ENCODE data around the gene IQCH.

IQCH gene

DNA sequence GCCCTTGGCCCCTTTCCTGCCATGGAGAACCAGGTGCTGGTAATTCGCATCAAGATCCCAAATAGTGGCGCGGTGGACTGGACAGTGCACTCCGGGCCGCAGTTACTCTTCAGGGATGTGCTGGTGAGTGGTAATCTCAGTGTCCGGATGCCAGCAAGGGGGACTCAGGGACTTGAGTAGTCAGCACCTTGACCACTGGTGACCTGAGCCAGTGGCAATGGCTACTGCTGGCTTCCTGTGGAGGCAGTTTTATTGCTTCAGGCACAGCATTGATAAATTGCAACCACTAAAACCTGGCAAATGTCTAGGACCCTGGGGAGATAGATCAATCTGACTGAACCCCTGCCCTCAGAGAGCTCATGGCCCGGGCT lies 288.7 kb downstream of the IQCH start:
- DNase-seq: peak; percentile 61

DNA sequence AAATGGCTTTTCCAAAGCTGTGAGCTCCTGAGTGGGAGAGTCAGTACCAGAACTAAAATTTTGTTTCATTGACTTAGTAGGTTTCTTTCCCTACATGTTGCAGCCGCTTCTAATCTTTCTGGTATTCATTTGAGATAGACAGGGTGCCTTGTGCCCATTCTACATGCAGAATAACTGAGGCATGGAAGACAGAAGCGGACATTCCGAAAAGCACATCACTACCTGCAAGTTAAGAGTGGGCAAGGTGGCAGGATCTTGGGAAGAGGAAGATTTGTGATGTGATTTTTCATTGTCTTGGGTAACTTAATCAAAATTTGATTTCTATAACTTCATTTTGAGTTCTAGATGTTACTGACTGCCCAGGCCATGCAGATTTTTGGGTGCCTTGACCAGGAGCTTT lies 289.9 kb downstream of the IQCH start:
- no peak for DNase-seq

DNA sequence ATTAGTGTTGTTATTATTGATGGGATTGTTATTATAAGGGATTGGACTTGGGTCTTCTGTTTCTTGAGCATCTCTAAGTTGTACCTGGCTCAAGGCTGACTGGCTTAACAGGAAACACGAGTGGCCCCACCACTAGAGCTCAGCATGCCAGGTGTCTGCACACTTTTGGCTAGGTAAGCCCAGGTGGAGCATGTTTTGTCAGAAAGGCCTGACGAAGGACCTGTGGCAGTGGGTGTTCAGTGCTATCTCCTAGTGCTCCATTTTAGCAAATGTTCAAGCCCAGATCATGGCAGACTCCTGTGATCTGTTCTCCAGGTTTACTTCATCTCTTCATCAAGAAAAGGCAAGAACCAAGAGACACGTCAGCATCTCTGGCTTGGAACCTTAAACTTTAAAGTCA lies 291.3 kb downstream of the IQCH start:
- DNase-seq: no peak

DNA sequence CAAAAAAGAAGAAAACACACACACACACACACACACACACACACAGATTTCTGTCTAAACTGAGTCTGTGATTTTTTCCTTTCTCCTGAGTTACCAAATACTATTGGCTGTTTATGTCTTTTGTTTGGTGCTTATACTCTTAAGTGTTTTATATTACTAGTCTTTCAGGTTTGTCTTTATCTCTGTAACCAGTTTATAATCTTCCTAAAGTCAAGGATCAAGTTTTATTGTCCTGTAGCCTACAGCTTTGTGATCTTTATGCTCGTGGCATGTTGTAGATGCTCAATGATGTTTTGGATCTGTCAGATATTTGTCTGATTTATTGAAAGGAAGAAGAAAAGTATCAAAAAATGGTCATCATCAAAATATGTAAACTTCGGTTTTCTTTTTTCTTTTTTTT lies 292.5 kb downstream of the IQCH start:
- DNase-seq: no peak

DNA sequence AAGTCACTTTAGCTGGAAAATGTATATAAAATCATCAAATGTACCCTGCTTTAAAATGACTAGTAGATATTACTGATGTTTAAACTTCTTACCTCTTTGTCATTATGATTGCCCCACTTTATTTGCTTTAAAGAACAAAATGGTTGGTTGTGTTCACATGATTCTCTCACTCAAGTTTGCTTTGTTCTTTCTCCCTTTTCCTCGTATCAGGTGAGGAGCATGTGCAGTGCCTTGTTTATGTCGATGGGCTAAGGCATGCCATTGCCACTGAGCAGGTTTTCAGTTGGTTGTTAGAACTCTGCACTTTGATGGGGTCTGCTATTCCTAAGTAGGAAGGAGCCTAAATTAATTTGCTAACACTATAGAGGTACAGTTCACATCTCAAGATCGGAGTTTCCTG lies 293.2 kb downstream of the IQCH start:
- no peak for DNase-seq

DNA sequence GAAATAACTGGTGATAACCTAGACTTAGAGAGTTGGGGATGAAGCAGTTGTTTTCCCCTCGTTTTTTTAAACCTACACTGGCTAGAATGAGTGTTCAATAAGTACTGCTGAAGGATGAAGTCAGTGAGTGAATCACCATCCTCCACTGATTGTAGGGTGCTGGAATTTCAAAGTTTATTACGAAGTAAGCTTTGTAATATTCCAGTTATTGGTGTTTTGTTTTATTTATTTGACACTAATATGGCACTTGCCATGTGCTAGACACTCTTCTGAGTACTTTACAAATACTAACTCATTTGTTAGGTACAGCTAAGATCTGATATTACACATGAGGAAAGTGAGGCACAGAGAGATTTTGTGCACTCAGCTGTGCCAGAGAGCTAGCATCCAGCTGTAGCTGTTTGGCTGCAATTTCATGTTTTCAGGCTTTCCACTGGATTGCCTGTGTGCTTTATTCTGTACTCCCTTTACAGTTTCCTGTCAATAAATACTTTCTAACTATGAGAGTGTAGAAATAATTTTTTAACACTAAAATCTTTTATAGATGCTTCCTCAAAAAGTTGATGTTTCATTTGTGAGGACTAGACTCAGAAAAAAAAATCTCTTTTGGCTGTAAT lies 293.8 kb downstream of the IQCH start:
- DNase-seq: no peak

DNA sequence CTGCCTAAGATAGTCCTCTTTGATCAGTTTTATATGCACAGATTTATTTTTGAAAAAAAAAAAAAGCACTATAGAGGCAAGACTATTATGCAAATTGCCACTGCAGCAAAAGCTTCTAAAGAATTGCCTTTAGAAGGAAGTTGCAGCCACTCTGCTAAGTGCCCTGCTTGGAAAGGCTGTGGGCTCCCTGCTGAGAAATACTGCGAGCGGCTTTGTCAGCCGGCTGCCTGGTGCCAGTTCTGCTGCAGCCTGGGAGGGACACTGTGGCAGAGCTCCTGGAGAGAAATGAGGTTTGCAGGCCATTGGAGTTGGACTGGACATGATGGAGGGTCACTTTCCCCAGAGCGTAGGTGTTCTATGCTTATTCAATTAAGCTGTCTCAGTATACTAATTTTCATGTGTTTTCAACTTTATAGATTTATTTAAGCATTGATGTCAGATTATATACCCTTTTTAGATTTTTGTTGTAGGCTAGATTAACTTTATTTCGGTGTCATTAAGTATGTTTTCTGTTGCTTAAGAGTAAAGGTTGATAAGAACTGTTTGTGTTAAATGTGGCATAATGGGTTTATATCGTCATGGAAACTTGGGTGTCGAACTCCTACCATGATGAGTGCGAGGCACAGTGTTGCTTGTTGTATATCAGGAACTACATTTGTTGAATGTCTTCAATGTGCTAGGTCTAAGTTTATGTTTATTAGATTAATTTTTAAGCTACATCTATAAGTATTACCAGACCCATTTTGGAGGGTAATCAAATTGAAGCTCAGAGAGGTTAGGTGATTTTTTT lies 294.5 kb downstream of the IQCH start:
- DNase-seq: peak; percentile 58

DNA sequence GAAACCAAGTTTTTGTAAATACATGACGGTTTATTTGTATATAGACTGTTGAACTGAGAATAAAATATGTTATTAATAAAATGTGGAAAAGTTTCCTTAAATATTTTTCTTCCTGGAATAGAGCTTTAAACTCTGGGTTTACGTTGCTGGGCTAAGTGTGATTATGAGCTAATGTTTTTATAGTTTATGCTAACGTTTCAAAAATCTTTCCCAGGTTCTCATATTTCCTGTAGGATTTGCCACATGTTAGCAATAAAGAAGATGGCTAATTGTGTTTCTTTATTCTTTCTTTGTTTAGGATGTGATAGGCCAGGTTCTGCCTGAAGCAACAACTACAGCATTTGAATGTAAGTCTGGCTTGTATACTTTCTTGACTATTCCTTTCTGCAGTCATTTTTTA lies 295.1 kb downstream of the IQCH start:
- no peak for DNase-seq

DNA sequence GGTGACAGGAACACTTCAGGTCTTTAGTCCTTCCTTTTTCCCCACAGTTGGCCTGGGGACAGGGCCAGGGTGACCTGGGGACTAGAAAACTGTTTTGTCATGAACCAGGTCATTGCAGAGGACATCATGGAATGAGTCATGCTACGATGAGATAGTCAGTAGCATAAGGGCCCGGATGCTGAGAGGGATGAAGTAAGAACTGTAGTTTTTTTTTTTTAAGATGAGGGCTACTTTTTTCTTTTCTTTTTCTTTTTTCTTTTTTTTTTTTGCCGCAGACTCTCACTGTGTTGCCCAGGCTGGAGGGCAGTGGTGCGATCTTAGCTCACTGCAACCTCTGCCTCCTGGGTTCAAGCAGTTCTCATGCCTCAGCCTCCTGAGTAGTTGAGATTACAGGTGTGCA lies 295.9 kb downstream of the IQCH start:
- no peak for DNase-seq

DNA sequence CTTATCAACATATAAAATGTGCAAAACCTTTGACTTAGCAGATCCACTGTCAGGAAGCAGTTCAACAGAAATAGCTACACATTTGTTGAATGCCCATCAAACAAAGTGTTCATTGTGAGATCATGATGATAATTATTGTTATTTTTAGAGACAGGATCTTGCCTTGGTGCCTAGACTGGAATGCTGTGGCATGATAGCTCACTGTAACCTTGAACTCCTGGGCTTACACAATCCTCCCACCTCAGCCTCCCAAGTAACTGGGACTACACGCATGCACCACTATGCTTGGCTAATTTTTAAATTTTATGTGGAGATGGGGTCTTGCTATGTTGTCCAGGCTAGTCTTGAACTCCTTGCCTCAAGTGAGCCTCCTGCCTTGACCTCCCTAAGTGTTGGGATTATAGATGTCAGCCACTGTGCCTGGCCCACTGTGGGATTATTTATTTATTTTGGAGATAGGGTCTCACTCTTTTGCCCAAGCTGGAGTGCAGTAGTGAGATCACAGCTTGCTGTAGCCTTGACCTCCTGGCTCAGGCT lies 296.7 kb downstream of the IQCH start:
- DNase-seq: no peak
